Chondrocyte (in vitro differentiated cells): ENCODE results near the gene FAM53B. TPM values are rescaled to one million over a fixed set of nuclear protein-coding genes. Genes with fewer than 3 reads are reported as not detected.

Experiments used
- DNase-seq: peaks from one replicate; pipeline ENCODE4 v3.0.0; 2021; ENCODE audit warnings: mixed read lengths, low spot score
- H3K27ac Mint-ChIP-seq: one replicate; pipeline ENCODE4 v1.8.0; 2021; ENCODE audit warnings: mild to moderate bottlenecking, moderate library complexity, mixed read lengths; ENCODE audit not compliant: unreplicated experiment
- H3K27me3 Mint-ChIP-seq: 2 replicates; pipeline ENCODE4 v1.8.0; 2021; ENCODE audit warnings: low read depth, mixed read lengths
- H3K36me3 Mint-ChIP-seq: 2 replicates; pipeline ENCODE4 v1.8.0; 2021; ENCODE audit warnings: low read depth, mixed read lengths
- H3K4me1 Mint-ChIP-seq: 2 replicates; pipeline ENCODE4 v1.8.0; 2021; ENCODE audit warnings: low read depth, mild to moderate bottlenecking, mixed read lengths
- H3K4me3 Mint-ChIP-seq: one replicate; pipeline ENCODE4 v1.8.0; 2021; ENCODE audit warnings: mild to moderate bottlenecking, moderate library complexity, mixed read lengths; ENCODE audit not compliant: unreplicated experiment
- H3K9me3 Mint-ChIP-seq: 2 replicates; pipeline ENCODE4 v1.8.0; 2021; ENCODE audit warnings: low read depth, mixed read lengths
- total RNA-seq: library from RNA; stranded (reverse); gene quantifications from 3 replicates; pipeline ENCODE4 v1.2.1, GENCODE V29; 2021
- TF ChIP-seq, protein P1 (sequence below): fragments of 200-600 bp; sonication (generic); IDR thresholded peaks from 2 replicates; pipeline ENCODE4 v1.5.0; 2021; ENCODE audit warnings: antibody characterized with exemption, mild to moderate bottlenecking, moderate library complexity

FAM53B gene
- total RNA-seq, 1 donor from 2014 or later, result 16.1 TPM

DNA sequence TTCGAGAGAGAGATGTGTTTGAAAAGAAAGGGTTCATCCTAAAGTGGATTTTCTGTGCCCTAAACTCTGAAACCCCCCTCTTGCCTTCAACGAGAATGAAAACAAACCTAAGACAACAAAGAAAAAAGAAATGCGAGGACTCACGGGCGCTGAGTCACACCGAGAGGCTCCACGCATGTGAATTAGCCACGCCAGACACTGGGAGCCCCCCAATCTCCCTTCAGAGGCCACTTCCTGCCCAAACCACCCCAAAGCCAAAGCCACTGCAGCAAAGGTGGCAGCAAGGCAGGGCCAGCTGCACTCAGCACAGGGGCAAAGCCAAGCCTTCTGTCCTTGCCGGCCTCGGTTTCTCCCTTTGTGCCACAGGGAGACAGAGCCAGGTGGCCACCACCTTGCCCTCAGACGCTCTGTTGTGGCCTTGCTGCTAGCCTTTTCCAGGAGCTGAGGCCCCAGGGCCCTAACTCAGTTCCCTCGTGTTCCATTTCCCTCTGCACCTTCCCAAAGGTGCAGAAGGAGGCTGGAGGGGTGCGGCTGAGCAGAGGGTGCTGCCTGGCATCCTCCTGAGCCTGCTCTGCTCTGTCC lies 93.3 kb downstream of the FAM53B start:
- H3K4me3 Mint-ChIP-seq, result no peak overlapping the region
- H3K27ac Mint-ChIP-seq, result no peak overlapping the region
- peaks cover 28% of the 10 kb centered on the region for H3K4me1 Mint-ChIP-seq
- no peaks in the 10 kb centered on the region for H3K9me3 Mint-ChIP-seq
- no peaks in the 10 kb centered on the region for H3K36me3 Mint-ChIP-seq
- no peak for DNase-seq
- TF ChIP-seq, protein P1, sequence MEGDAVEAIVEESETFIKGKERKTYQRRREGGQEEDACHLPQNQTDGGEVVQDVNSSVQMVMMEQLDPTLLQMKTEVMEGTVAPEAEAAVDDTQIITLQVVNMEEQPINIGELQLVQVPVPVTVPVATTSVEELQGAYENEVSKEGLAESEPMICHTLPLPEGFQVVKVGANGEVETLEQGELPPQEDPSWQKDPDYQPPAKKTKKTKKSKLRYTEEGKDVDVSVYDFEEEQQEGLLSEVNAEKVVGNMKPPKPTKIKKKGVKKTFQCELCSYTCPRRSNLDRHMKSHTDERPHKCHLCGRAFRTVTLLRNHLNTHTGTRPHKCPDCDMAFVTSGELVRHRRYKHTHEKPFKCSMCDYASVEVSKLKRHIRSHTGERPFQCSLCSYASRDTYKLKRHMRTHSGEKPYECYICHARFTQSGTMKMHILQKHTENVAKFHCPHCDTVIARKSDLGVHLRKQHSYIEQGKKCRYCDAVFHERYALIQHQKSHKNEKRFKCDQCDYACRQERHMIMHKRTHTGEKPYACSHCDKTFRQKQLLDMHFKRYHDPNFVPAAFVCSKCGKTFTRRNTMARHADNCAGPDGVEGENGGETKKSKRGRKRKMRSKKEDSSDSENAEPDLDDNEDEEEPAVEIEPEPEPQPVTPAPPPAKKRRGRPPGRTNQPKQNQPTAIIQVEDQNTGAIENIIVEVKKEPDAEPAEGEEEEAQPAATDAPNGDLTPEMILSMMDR, result no peak
- no peaks in the 10 kb centered on the region for H3K27me3 Mint-ChIP-seq

DNA sequence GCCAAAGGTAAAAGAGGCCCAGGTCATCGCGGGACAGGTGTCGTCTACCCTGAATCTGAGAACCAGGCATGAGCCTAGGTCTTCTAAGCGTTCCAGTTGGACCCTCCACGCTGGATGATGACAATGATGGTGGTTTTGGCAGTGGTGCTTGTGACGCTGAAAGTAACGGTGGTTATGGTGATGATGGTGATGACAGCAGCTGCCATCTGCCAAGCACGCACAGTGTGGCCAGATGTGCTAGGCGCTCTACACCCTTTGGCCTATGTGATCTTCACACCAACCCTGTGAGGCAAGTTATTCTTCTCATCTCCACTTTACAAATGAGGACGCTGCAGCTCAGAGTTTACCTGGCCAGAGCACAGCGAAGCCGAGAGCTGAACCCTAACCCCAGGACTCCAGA lies 93.9 kb downstream of the FAM53B start:
- no peaks in the 10 kb centered on the region for H3K36me3 Mint-ChIP-seq
- H3K4me3 Mint-ChIP-seq, result no peak overlapping the region
- H3K27ac Mint-ChIP-seq, result no peak overlapping the region
- TF ChIP-seq, protein P1, result no peak
- peaks cover 28% of the 10 kb centered on the region for H3K4me1 Mint-ChIP-seq
- H3K27me3 Mint-ChIP-seq, result no peaks in the 10 kb centered on the region
- no peaks in the 10 kb centered on the region for H3K9me3 Mint-ChIP-seq
- no peak for DNase-seq

DNA sequence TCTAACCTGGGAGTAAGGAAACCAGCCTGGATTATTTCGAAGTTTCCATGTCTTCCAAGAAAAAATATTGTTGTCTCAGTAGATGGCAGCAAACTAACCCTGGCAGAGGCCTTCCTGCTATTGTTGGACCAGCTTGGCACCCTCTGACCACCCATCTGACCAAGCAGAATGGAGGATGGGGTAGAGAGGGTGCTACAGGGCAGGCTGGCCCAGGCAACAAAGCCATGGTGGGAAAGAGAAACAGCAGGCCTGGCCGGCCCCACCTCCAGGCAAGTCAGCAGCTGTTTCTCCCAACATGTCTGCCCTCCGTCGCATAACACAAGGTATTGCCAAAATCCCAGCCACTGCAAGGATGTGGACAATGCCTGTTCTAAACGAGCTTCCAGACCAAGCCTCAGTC lies 95.0 kb downstream of the FAM53B start:
- Mint-ChIP-seq H3K27me3 (no peaks in the 10 kb centered on the region), H3K27ac (peak overlapping the region; percentile 17), H3K9me3 (no peaks in the 10 kb centered on the region), H3K4me1 (peaks cover 28% of the 10 kb centered on the region), H3K36me3 (no peaks in the 10 kb centered on the region), H3K4me3 (no peak overlapping the region)
- DNase-seq, result no peak
- TF ChIP-seq, protein P1, result peak; percentile 37

DNA sequence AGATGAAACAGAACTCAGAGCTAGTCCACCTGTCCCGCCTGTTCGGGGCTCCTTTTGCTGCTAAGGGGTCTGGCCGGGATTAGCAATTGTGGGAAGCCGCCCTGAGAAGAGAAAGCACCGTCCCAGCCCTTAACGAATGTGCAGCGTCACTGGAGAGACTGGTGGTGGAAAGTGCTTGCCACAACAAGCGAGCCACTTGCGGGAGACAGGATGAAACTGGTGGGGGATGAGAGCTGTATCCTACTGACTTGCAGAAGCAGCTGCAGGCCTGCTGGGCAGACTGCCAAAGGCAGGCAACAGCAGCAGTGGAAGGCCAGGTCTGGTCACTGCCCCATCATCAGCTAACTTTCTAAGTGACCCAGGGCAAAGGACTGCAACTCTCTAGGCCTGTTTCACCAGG lies 95.4 kb downstream of the FAM53B start:
- peaks cover 28% of the 10 kb centered on the region for H3K4me1 Mint-ChIP-seq
- H3K36me3 Mint-ChIP-seq, result no peaks in the 10 kb centered on the region
- DNase-seq, result no peak
- no peaks in the 10 kb centered on the region for H3K9me3 Mint-ChIP-seq
- TF ChIP-seq, protein P1, result no peak
- no peak overlapping the region for H3K4me3 Mint-ChIP-seq
- H3K27ac Mint-ChIP-seq, result peak overlapping the region; percentile 41
- H3K27me3 Mint-ChIP-seq, result no peaks in the 10 kb centered on the region

DNA sequence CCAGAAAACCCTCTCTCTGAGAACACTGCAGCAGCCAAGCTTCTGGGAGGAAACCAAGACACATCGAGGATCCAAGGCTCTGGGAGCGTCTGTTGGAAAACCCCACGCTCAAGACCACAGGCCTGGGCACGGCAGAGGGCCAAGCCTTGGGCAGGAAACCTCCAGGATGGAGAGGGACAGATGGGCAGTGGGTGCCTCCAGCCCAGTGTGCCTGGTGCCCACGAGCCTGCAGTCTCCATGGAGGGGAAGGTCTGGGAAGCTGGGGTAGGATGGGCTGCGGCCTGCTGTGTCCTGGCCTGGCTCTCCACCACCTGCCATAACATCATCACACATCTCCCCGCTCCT lies 96.1 kb downstream of the FAM53B start:
- Mint-ChIP-seq H3K36me3 (no peaks in the 10 kb centered on the region), H3K27me3 (no peaks in the 10 kb centered on the region), H3K27ac (no peak overlapping the region), H3K9me3 (no peaks in the 10 kb centered on the region), H3K4me3 (no peak overlapping the region), H3K4me1 (peaks cover 28% of the 10 kb centered on the region)
- no peak for DNase-seq
- TF ChIP-seq, protein P1, result no peak
